HG03378 (cell line): Measurements from ENCODE around the gene IGLL5.
A peak's percentile ranks its signal among the peaks of the same experiment; 100 is the strongest.

Experiments used
- ATAC-seq: cut with Tn5 transposase; IDR thresholded peaks from one replicate; pipeline ENCODE4 v1.9.1; 2021; ENCODE audit warnings: mild to moderate bottlenecking, moderate library complexity; ENCODE audit not compliant: unreplicated experiment

Gene IGLL5

DNA sequence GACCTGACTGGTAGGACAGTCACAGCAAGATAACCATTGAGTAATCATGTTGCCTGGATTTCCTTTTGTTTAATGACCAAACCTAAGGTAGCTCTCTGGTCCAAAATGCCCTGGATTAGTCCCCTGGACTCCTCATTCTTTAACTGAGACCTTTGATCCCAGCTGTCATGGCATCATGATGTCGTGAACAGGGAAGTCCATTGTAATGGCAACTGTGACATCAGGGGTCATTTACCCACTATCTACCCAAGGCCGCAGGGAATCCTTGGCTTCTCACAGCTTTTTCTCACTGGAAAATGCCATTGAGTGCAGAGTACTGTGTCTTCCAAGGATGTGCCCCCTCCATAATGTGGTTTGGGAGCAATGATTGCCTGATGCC lies 29.1 kb upstream of the IGLL5 start:
- ATAC-seq = no peak

DNA sequence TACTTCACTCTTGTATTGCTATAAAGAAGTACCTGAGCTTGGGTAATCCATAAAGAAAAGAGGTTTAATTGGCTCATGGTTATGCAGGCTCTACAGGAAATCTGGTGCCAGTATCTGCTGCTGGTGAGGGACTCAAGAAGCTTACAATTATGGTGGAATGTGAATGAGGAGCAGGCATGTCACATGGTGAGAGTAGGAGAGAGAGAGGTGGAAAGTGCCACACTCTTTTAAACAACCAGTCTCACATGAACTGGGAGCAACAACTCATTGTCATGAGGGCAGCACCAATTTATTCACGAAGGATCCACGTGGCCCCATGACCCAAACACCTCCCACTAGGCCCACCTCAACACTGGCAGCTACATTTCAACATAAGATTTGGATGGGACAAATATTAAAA lies 24.6 kb upstream of the IGLL5 start:
- no peak for ATAC-seq

DNA sequence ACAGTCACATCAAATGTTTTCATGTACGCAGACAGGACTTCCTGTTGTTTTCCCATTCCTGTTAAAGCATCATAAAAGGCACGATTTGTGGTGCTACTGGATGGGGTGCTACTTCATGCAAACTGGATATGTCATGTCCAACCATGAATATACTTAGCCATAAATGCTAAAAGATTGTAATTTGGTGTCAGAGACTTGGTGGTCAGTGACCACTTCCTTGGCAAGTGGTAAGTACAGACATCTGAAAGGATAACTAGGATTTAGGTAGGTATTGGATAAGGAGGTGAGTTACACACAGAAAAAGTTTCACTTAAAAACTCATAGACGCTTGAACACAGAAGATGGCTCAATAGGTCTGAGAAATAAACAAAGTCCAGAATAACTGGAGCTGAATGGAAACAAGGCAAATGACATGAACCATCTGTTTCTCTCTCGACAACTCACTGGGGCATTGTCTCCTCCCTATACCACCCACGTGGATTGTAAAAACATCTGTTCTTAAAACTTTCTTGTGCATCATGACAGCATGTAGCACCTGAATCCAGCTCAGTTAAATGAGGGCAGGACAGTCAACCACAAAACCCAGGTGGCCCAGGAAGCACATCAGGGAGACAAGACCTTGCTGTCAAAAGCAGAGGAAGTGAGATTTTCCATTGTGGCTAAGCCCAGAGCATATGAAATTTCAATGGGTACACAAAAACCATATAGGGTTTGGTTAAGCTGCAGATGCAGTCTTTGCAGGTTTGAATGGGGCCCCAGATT lies 22.1 kb upstream of the IGLL5 start:
- ATAC-seq = peak; percentile 76

DNA sequence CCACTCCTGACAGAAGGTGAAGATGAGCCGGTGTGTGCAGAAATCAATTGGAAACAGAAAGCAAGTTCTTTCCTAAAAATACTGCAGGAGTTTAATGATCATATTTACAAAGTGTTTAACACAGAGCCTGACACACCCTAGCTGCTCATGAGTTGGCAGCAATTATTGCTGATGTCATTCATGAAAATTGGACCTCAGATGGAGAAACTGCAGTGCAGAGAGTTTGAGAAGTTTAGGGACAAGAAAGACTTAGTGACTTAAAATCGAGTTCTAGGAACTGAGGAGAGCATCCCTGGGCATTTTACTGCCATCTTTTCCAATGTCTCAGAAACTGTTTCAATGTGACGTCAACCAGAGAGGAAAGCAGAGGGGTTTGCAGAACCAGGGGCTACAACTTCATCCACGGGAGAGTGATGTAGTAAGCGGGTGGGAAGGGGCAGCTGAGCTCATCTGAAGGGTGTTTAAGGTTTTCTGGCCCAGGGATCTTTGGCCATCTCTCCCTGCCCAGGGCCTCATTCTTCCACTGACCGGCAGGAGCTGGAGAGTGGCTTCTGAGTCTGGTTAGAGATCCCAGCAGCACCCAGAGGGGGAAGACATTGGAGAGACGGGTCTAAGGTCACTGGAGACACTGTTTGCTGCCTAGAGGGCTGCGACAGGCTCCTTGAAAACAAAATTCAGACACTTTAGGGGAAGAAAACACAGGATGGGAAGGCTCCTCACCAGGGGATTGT lies 21.1 kb upstream of the IGLL5 start:
- ATAC-seq = no peak

DNA sequence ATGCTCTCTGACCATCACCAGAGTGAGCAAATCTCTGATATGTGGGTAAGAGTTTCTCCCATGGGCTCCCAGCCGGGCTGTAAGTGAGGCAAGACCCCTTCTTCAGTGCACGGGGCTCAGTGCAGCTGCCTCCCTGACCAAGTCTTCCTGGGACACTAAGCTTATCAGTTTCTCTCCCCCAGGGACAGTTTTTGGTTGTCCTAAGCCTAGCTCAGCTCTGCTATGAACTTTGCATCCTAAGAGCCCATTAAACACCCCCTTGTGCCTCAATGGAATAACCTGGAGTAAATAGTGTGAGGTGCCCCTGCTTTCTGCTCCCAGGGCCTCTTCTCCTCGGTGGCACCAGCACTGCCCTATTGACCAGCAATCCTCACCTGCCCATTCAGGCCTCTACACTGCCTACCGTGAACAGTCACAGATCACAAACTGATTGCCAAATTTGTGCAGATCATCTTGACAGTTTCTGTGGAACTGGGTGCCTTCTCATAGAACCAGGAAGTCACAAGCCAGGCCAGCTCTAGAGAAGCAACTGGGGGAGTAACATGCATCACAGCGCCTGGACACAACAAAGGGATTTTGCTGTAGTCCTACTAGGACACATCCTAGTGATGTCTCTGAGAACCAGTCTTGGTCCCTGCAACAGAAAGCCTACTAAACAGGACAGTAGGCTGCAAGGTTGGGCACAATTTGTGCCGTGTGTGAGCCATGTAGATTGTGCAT lies 19.5 kb upstream of the IGLL5 start:
- ATAC-seq = no peak

DNA sequence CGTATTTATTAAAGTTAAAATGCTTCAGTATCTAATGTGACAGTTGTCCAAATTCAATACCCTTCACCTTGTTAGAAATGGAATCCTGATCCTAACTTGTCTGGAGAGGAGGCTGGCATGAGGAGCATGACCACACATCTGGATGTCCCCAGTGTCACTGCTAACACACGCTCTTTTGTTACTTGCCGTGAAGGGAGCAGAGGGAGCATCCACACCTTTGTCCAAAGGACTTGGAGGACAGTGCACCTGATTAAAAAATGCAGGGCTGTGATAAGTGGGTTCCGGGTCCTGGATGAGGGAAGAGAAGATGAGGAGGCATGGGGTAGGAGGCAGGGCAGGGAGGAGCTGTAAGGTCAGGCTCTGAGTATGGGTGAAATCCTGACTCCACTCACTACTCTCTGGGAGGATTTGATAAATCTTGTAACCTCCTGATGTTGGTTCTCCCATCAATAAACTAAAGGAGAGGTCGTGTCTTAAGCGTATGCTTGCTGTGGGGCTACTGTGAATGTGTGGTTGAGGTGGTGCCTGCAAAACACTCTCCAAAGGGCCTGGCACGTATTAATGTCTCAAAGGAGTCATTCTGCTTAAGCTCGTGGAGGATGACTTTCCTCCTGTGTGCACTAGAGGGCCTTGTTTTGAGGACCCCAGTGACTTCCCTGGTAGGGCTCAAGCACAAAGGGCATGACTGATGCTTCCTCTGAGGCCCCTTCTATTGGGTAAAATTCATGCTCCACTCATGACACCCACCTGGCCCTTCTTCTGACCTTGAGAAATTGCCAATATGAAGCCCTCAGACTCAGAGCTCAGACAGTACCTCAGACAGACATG lies 16.8 kb upstream of the IGLL5 start:
- no peak for ATAC-seq

DNA sequence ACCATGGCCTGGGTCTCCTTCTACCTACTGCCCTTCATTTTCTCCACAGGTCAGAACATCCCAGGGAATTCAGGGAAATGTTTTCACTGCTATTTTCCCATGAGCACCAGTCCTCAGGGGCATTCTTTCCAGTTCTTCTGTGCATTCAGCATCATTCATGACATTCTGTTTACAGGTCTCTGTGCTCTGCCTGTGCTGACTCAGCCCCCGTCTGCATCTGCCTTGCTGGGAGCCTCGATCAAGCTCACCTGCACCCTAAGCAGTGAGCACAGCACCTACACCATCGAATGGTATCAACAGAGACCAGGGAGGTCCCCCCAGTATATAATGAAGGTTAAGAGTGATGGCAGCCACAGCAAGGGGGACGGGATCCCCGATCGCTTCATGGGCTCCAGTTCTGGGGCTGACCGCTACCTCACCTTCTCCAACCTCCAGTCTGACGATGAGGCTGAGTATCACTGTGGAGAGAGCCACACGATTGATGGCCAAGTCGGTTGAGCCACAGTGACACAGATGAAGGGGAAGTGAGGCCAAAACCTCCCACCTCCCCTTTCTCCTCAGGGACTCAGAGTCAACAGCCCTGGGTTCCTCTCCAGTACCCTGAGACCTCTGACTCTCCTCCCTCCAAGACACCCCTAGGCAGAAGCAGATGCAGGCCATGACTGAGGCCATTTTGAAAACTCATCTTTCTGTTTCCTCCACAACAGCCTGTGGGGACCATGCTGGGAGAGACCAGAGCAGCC lies 15.9 kb upstream of the IGLL5 start:
- no peak for ATAC-seq

DNA sequence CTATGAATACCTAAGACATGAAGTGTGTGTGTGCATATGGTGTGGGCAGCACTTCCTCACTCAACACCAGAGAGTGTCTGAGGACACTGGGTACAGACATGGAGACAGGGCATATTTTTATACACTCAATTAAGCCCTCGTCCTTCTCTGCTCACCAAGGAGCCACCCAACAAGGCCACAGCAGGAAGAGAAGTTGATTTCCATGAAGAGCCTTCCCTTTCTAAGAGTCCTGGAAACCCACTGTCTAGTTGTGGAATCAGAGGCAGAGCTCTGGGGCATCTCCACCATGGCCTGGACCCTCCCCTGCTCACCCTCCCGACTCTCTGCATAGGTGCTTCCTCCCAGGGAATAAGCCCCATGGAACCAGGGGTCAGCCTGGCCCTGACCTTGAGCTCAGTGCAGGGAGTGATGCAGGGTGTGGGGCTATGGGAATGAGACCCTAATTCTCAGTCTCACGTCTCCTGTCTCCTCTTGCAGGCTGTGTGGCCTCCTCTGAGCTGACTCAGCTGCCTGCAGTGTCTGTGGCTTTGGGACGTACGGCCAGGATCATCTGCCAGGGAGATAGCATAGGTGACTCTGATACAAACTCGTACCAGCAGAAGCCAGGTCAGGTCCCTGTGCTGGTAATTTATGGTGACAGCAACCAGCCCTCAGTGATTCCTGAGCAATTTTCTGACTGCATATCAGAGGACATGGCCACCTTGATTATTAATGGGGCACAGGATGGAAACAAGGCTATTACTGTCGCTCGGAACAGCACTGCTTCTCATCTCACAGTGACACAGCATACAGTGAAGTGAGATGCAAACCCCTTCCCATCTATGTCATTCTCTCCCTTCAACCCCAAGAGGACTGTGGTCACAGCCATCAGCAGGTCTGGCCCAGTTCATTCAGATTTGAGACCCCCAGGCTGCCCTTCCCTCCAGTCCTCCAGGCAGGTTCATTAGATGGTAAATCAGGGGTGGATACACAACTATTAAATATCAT lies 14.6 kb upstream of the IGLL5 start:
- no peak for ATAC-seq

DNA sequence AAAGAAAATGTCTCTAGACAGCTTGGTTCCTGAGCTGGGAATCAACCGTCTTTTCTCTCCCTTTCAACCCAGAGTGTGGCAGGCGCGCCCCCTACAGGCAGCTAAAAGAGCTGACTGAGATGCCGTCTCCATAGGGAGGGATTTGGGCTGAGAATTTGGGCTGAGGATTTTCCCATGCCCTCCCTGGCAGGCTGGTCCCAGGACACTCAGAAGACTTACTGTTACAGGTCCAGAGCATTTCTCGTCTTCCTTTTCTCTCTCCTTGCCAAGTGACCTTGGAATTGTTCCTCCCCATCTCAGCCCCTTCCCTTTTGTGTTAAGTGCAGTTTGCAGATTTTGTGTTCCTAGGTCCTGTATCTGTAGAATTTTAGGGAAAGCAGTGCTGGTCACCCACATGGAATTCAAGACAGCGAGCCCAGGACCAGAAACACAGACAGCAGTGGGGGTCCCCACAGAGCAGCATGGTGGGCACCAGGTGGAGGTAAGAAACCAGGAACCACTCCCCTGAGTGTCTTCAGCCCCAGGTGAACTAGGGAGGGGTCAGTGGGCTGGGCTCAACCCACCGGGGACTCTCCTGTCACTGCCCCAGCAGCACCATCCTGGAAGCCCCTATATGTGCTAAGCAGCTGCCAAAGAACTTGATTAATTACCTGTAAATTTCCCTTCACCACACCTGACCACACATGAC lies 9.9 kb upstream of the IGLL5 start:
- no peak for ATAC-seq

DNA sequence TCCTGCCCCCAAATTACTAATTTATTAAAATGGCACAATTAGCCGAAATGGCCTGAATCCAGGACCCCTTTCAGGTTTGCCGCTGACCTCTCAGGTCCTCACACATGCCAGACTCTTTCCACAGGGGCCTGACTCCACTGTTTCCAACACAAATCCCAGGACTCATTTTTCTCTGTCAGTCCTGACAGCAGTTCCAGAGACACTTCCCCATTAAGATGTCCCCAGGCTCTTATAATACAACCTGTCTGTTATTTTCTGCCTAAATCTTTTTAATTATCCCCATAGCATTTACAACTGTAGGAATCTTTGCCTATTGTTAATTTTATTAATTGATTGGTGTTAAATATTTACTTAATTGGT lies 9.4 kb upstream of the IGLL5 start:
- no peak for ATAC-seq

DNA sequence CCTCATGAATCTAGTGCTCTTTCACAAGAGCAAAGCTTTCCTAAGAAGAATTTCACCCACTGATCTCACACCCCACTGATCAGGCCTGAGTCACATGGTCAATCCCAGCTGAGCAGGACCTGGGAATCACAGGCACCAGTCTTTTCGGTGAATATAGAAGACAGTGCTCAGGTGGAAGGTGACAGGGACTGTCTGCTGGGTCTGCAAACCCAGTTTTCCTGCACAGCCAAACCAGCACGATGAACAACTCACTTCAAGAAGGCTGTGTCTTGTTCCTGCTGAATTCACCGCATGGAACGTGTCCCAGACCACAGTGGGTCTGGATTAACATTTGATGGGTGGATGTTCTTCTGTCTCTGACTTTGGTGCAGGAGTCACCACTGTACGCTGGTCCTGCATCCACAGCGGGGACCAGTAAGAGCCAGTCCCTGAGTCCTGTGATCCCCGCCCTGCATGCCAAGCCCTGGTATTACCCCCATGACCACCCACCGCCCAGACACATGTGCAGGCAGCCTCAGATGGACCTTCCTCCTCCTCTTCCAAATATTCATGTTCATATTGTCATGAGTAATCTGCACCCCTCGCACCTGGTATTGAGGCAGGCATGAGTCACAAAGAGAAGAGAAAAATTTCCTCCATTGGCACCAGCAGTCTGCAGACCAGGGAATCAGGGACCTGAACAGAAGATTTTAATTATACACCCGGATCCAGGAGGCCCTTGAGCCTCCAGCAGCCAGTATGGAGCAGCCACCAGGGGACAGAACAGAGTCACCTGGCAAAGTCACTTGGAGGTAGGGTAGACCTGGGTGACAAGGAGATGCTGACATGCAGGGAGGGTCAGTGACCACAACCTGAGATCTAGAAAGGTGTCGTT lies 8.6 kb upstream of the IGLL5 start:
- no peak for ATAC-seq

DNA sequence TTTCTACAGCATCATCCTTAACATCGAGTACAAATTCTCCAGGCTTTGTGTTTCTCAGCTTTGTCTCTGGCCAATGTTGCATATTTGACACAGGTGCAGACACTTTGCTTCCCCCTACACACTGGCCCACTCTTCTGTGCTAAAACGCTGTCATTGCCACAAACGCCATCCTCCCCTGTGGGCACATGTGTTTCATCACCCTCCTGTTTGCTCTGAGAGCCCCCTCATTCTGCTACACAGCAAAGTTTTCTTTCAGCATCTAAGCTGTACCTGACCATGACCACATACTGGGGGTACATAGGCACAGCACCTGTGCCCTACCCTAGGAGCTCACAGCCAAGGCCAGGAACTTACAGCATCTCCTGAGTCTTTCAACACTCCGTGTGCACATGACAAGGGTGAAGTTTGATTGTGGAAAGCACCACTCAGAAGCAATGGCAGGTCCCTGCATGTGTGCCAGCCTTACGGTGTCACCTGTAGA lies 7.9 kb upstream of the IGLL5 start:
- no peak for ATAC-seq

DNA sequence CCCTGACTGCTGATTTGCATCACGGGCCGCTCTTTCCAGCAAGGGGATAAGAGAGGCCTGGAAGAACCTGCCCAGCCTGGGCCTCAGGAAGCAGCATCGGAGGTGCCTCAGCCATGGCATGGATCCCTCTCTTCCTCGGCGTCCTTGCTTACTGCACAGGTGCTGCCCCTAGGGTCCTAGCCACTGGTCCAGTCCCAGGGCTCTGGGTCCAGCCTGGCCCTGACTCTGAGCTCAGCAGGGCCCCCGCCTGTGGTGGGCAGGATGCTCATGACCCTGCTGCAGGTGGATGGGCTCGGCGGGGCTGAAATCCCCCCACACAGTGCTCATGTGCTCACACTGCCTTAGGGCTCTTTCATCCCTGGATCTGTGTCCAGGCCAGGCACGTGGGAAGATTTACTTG lies 7.0 kb upstream of the IGLL5 start:
- ATAC-seq = no peak

DNA sequence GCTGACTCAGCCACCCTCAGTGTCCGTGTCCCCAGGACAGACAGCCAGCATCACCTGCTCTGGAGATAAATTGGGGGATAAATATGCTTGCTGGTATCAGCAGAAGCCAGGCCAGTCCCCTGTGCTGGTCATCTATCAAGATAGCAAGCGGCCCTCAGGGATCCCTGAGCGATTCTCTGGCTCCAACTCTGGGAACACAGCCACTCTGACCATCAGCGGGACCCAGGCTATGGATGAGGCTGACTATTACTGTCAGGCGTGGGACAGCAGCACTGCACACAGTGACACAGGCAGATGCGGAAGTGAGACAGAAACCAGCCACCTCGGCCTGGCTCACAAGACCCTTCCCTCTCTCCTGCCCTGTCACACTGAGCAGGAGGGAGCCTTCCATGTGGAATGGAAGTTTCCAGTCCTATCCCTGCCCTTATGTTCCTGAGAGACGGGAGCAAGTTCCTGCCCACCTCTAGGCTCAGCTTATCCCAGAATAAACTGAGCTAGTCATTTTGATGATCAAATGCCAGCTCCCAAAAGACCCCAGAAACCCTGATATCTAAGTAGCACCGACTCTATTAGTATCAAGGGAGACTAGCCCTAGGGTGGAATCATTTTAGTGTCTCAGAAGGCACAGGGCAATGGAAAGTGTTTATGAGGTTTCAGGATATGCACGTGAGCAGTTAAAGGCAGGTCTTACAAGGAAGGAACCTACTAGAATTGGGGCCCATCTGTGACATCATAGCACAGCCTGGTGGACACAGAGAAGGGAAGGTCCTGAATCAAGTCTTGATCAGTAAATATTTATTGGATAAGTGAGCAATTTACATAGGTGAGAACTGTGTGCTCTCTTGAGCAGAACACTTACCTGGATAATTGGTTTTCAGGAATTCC lies 6.3 kb upstream of the IGLL5 start:
- ATAC-seq = no peak

DNA sequence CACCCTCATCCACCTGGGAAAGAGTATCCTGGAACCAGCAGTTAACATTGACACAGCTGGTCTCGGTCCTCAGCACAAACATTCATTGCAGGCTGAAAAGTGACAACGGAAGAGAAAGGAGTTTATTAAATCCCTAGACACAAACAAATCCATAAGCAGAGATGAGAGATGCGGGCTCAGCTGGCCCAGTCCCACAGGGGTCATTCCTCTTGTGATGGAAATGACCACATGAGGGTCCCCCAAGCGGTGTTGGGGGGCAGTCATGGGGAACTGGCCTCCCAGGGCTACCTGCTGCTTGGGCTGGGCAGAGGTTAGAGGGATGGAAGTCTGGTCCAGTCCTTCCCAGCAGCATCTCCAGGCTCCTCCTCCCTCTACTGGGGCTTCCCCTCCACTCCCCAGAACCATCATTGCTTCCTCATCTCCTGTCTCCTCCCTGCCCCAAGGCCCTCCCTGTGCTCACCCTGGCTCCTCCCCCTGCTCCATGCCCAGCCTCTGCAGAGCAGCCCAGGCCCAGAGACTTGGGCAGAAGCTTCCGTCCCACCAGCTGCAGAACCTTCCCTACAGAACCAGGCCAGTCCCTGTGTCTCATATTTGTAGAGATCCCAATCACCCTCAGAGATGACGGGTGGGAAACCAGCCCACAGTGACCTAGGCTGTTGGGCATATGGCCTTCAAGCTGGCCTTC lies 5.4 kb upstream of the IGLL5 start:
- ATAC-seq = no peak

DNA sequence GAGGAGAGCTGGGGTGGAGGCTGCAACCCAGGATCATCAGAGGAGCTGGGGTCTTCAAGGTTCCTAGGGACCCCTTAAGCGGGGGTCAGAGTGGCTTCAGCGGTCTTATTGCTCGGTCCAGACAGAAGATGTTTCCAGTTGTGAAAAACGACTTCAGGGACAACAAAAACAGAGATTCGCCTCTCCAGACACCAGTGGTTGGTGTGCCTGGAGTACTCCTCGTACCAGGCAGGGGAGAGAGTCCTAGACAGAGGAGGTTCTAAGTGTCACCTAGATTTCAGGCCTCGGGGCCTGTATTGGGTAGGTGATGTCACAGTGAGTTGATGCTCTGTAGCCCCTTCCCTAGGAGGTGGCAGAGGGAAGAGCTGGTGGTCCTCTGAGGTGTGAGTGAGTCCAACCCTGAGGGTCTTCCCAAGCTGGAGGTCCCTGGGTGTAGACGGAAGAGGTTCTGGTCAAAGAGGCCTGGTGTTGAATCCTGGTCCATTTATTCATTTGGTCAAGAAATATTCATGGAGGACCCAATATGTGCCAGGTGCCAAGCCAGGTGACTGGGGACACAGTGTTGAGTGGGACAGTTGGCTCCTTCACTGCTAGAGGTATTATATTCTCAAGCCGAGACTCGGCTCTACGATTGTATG lies 4.4 kb upstream of the IGLL5 start:
- no peak for ATAC-seq
